NCI-H128 (cell line): Measurements from ENCODE around the gene CYP4Z1.
"Not testable (repeated sequence)": the region's sequence is repeated elsewhere in the genome, so short reads cannot be mapped to it uniquely, and the experiment has no call there.

Source experiments
- DNase-seq: peaks from one replicate; lab custom pipeline; 2025; ENCODE audit not compliant: unreplicated experiment; lab: John Stamatoyannopoulos, UW

Gene CYP4Z1

GRCh38 chr1:47067097-47067594 is at the start of gene CYP4Z1:
TSS of gene CYP4Z1 (plus strand) at chr1:47067231. CDS start at chr1:47067491, 260 bp downstream.
- no peak for DNase-seq

GRCh38 chr1:47021070-47021469 is 46.0 kb upstream of the CYP4Z1 start:
- DNase-seq = no peak

- no peak for DNase-seq
These were observed 43.5 kb upstream of the CYP4Z1 start, which contains the start of gene CYP4X1 for GRCh38 chr1:47023268-47024140. TSS of gene CYP4X1 (plus strand) at chr1:47023669. CDS start at chr1:47023818, 149 bp downstream.

DNA sequence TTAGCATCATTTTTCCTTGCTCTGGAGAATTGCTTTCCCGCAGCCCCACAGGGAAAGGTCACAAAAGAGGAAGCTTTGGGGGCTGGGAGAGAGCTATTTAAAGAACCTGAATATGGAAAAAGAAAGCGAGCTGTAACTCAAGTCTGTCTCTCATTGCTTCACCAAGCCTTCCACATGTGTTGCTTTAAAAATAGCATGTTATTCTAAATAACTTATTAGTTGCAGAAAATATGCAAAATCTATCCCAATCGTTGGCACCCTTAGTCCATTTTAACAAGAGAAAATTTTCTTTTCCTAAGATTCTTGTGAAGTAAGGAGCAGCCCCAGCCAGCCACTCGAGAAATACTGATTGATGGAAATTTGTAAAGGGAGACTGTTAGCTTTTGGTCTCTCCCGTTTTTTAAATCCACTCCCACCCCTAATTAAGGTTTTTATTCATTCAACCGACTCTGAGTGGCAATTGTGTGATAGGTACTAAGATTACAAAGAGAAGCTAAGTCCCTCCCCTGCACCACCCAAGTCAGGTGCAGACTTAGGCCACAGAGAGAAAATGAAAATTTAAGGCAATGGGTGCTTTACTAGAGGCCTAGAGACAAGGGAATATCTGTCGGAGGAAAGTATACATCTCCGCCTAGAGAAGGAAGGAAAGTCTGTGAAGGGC is 42.8 kb upstream of the CYP4Z1 start:
- DNase-seq = no peak

GRCh38 chr1:47030170-47030805 is 36.7 kb upstream of the CYP4Z1 start:
- DNase-seq = no peak

GRCh38 chr1:47031059-47031458 is 36.0 kb upstream of the CYP4Z1 start:
- no peak for DNase-seq

DNA sequence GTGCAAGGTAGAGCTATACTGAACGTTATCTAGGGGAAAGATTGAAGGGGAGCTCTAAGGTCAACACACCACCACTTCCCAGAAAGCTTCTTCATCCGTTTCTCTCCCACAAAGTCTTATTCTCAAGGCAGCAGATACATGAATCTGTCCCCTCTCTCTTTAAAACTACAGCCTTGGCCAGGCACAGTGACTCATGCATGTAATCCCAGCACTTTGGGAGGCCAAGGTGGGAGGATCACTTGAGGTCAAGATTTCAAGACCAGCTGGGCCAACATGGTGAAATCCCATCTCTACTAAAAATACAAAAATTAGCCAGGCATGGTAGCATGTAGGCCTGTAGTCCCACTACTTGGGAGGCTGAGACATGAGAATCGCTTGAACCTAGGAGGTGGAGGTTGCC is 35.4 kb upstream of the CYP4Z1 start:
- DNase-seq = no peak

DNA sequence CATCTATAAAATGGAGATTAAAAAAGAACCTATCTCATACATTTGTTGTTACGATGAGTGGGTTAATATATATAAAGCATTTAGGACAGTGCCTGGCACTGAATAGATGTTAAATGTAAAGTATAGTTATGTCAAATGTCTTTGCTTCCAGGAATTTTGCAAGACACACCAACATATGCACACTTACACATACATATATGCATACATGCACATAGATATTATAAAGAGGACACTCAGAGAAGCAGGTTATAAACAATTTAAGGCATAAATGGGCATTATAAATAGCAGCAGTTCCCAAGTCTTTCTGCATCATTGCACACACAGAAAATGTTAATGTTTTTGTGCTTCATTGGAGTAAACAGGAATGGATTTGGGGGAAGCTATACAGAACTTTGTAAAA is 30.3 kb upstream of the CYP4Z1 start:
- DNase-seq = no peak

- DNase-seq = no peak
These were observed 7.7 kb upstream of the CYP4Z1 start for GRCh38 chr1:47059376-47059775.

GRCh38 chr1:47069080-47069479 is 2.0 kb downstream of the CYP4Z1 start:
- not testable (repeated sequence) for DNase-seq

DNA sequence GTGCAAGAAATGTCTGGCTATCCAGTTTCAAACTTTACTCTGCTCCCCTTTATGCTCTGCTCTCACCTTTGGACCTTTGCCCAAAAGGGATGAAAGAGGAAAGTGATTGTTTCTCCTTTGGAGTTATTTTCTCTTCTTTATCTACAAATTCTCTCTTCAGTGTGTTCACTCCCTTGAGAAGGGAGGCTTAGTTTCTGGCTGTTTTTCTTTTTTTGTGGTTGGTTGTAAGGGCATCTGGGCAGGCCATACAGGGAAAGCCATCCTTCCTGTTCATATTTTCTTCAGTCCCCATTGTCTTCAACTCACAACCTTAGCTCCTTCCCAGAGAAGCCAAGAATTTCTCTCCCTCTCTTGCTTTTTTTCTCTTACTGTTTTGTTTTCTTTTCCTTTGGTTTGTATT is 2.5 kb downstream of the CYP4Z1 start:
- not testable (repeated sequence) for DNase-seq

GRCh38 chr1:47089356-47089755 is 22.3 kb downstream of the CYP4Z1 start:
- not testable (repeated sequence) for DNase-seq

GRCh38 chr1:47091476-47091875 is 24.4 kb downstream of the CYP4Z1 start:
- not testable (repeated sequence) for DNase-seq

DNA sequence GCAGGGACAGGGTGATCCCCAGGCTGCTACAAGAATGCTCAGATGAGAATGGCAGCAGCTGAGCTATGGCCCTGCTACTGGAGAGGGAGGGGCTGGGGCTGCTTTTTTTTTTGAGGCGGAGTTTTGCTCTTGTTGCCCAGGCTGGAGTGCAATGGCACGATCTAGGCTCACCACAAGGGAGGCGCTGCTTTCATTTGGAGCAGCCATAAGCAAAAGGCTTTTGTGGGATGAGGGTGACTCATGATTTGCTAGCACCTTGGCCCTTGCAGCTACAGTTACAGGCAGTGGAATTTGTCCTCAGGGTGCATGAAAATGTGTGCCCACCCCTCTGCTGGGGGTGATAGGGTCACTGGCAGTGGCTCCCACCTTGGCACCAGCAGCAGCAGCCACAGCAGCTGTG is 37.8 kb downstream of the CYP4Z1 start:
- no peak for DNase-seq

DNA sequence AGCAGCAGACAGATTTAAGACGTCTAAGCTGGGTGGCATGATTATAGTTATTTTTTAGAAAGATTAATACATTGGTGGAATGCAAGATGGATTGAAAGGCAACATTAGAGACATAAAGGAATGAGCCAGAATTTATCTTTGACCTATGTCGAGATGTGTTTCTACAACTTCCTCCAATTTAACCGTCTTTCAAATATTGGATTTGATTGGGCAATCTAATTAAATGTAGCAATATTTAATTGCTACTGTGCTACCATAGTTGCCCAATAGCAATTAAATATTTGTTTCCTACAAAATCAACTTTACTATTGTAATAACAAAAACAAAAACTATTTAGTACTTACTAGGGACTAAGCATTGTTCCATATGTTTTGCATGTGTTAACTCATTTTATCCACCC is 39.8 kb downstream of the CYP4Z1 start:
- DNase-seq = no peak

GRCh38 chr1:47107851-47108574 is 41.0 kb downstream of the CYP4Z1 start:
- DNase-seq = not testable (repeated sequence)

- DNase-seq = not testable (repeated sequence)
These were observed 42.5 kb downstream of the CYP4Z1 start for GRCh38 chr1:47109482-47109881.

- DNase-seq = no peak
These were observed 46.1 kb downstream of the CYP4Z1 start for GRCh38 chr1:47113178-47113577.

DNA sequence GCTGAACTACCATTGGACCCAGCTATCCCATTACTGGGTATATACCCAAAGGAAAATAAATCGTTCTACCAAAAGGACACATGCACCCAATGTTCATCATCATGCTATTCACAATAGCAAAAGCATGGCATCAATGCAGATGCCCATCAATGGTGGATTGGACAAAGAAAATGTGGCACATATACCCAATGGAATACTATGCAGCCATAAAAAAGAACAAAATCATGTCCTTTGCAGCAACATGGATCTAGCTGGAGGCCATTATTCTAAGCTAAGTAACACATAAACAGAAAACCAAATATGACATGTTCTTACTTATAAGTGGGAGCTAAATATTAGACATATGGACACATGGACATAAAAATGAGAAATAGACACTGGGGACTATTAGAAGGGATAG is 54.0 kb downstream of the CYP4Z1 start:
- not testable (repeated sequence) for DNase-seq

DNA sequence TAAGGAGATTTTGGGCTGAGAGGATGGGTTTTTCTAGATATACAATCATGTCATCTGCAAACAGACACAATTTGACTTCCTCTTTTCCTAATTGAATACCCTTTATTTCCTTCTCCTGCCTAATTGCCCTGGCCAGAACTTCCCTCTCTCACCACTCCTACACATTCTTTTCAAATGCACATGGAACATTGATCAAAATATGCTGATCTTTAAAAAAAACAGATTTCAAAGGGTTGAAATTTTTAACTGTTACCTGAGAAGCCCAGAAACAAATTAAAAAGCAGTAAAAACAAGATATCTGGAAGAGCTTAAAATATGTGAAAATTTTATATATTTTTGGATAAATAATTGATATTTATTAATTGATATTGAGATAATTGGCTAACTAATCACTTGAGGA is 57.8 kb downstream of the CYP4Z1 start:
- not testable (repeated sequence) for DNase-seq

DNA sequence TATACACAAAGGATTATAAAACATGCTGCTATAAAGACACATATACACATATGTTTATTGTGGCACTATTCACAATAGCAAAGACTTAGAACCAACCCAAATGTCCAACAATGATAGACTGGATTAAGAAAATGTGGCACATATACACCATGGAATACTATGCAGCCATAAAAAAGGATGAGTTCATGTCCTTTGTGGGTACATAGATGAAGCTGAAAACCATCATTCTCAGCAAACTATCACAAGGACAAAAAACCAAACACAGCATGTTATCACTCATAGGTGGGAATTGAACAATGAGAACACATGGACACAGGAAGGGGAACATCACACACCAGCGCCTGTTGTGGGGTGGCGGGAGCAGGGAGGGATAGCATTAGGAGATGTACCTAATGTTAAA is 60.0 kb downstream of the CYP4Z1 start:
- not testable (repeated sequence) for DNase-seq
